Activated B cell treated with CpG ODN at 0.5 μM for 24 hours (primary cell): ENCODE measurements around the gene KCNA2. TPM values are rescaled to one million over a fixed set of nuclear protein-coding genes. Genes with fewer than 3 reads are reported as not detected.

ENCODE experiments used
- ATAC-seq: fragments of 200-7000 bp; cut with Tn5 transposase; one replicate; pipeline ENCODE4 v1.10.0; 2021; ENCODE audit warnings: low read depth, mild to moderate bottlenecking, moderate library complexity
- CTCF ChIA-PET: fragments of 350-600 bp; sonication (Branson Sonifier 250); formaldehyde crosslinking; loops from one replicate; lab custom pipeline; 2021; ENCODE audit warnings: antibody characterized with exemption; lab: Charles Lee
- POLR2A ChIA-PET: fragments of 350-600 bp; sonication (Branson Sonifier 250); formaldehyde crosslinking; loops from one replicate; lab custom pipeline; 2021; ENCODE audit warnings: antibody characterized with exemption; lab: Charles Lee
- DNase-seq: peaks from one replicate; pipeline ENCODE4 v3.0.0; 2022
- H3K27ac Mint-ChIP-seq: one replicate; pipeline ENCODE4 v1.8.0; 2020; ENCODE audit warnings: mixed read lengths
- H3K27me3 Mint-ChIP-seq: one replicate; pipeline ENCODE4 v1.8.0; 2021; ENCODE audit warnings: mixed read lengths
- H3K36me3 Mint-ChIP-seq: one replicate; pipeline ENCODE4 v1.8.0; 2021; ENCODE audit warnings: low read depth, mixed read lengths
- H3K4me1 Mint-ChIP-seq: one replicate; pipeline ENCODE4 v1.8.0; 2021; ENCODE audit warnings: mixed read lengths
- H3K4me3 Mint-ChIP-seq: one replicate; pipeline ENCODE4 v1.8.0; 2020; ENCODE audit warnings: mild to moderate bottlenecking, mixed read lengths
- H3K9me3 Mint-ChIP-seq: one replicate; pipeline ENCODE4 v1.8.0; 2020; ENCODE audit warnings: mixed read lengths
- CTCF ChIP-seq: fragments of 200-600 bp; IDR thresholded peaks from one replicate; pipeline ENCODE4 v1.8.0; 2022; ENCODE audit warnings: antibody characterized with exemption, mild to moderate bottlenecking
- intact Hi-C: fragments of 100-400 bp; cut with micrococcal nuclease; formaldehyde crosslinking; loops from one replicate; pipeline ENCODE4 v1.15.1; 2024
- total RNA-seq: library from RNA; stranded (reverse); gene quantifications from 2 replicates; pipeline ENCODE4 v1.2.3, GENCODE V29; 2022

KCNA2 gene
- total RNA-seq, 1 donor from 2014 or later = 0.13 TPM

GRCh38 chr1:110635434-110635833 is 29.3 kb upstream of the KCNA2 start:
- TF ChIP-seq CTCF = no peak
- peak overlapping the region; percentile 88 for H3K27ac Mint-ChIP-seq
- CTCF ChIA-PET = interaction anchor here (0.6 to 3.0 kb wide), 11 partner anchors 8 to 194 kb away, joined by 3 to 29 read pairs (median 3); no protein-coding TSS in a partner anchor
- peak overlapping the region; percentile 25 for H3K4me3 Mint-ChIP-seq
- H3K36me3 Mint-ChIP-seq = no peaks in the 10 kb centered on the region
- no peaks in the 10 kb centered on the region for H3K27me3 Mint-ChIP-seq
- intact Hi-C loops = loop anchor here (1.0 kb wide), 2 partner anchors 9 to 37 kb away; no protein-coding TSS in a partner anchor
- DNase-seq = no peak
- H3K9me3 Mint-ChIP-seq = no peaks in the 10 kb centered on the region
- POLR2A ChIA-PET = interaction anchor here (0.7 to 4.5 kb wide), 8 partner anchors 10 to 732 kb away, joined by 3 to 29 read pairs (median 4); partner anchors contain the start of genes CD53 and KCNA3
- no peak for ATAC-seq
- peaks cover 47% of the 10 kb centered on the region for H3K4me1 Mint-ChIP-seq

GRCh38 chr1:110634455-110635311 is 28.5 kb upstream of the KCNA2 start:
- peaks cover 47% of the 10 kb centered on the region for H3K4me1 Mint-ChIP-seq
- peak overlapping the region; percentile 88 for H3K27ac Mint-ChIP-seq
- TF ChIP-seq CTCF = no peak
- no peaks in the 10 kb centered on the region for H3K36me3 Mint-ChIP-seq
- peak; percentile 78 for ATAC-seq
- POLR2A ChIA-PET = interaction anchor here (0.7 to 4.5 kb wide), 7 partner anchors 15 to 731 kb away, joined by 3 to 29 read pairs (median 4); partner anchors contain the start of genes CD53 and KCNA3
- CTCF ChIA-PET = interaction anchor here (0.7 to 3.0 kb wide), 11 partner anchors 9 to 195 kb away, joined by 3 to 29 read pairs (median 3); no protein-coding TSS in a partner anchor
- H3K9me3 Mint-ChIP-seq = no peaks in the 10 kb centered on the region
- intact Hi-C loops = loop anchor here (1.0 to 5.0 kb wide), 4 partner anchors 10 to 713 kb away; no protein-coding TSS in a partner anchor
- peak; percentile 55 for DNase-seq
- H3K4me3 Mint-ChIP-seq = peak overlapping the region; percentile 17
- no peaks in the 10 kb centered on the region for H3K27me3 Mint-ChIP-seq

DNA sequence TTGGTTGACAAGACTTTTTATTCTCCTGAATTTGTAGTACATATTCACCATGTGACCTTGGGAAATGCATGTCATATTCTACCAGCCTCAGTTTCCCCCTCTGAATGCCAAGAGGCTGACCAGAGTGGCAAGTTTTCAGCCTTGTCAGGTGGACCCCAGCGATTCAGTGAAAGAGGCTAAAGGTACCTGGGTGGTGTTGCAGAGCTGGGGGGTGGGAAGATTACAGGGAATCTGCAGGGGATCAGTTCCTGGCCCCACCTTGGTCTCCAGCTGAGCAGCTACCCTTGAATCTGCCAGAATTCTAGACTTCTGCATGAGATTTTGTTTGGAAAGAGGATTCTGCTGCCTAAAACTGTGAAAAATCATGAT is 27.9 kb upstream of the KCNA2 start:
- TF ChIP-seq CTCF = no peak

GRCh38 chr1:110633646-110634030 is 27.5 kb upstream of the KCNA2 start:
- no peaks in the 10 kb centered on the region for H3K36me3 Mint-ChIP-seq
- H3K4me3 Mint-ChIP-seq = no peak overlapping the region
- H3K27ac Mint-ChIP-seq = peak overlapping the region; percentile 88
- CTCF ChIA-PET = interaction anchor here (1.2 to 3.0 kb wide), 5 partner anchors 11 to 150 kb away, joined by 3 to 29 read pairs (median 11); no protein-coding TSS in a partner anchor
- H3K4me1 Mint-ChIP-seq = peaks cover 52% of the 10 kb centered on the region
- POLR2A ChIA-PET = interaction anchor here (2.9 to 4.5 kb wide), 3 partner anchors 14 to 239 kb away, joined by 18 to 29 read pairs (median 25); partner anchors contain the start of genes CD53 and KCNA3
- intact Hi-C loops = loop anchor here (5.0 kb wide), 2 partner anchors 494 to 714 kb away; no protein-coding TSS in a partner anchor
- DNase-seq (no peak), ATAC-seq (no peak)
- no peak for TF ChIP-seq CTCF
- no peaks in the 10 kb centered on the region for H3K27me3 Mint-ChIP-seq
- H3K9me3 Mint-ChIP-seq = no peaks in the 10 kb centered on the region

More for the DNA sequence above, 27.9 kb upstream of the KCNA2 start:
- ATAC-seq (no peak), DNase-seq (no peak)
- intact Hi-C loops = loop anchor here (5.0 kb wide), 2 partner anchors 493 to 713 kb away; no protein-coding TSS in a partner anchor
- H3K27me3 Mint-ChIP-seq = no peaks in the 10 kb centered on the region
- H3K27ac Mint-ChIP-seq = peak overlapping the region; percentile 88
- ChIA-PET POLR2A (interaction anchor here (1.3 to 4.5 kb wide), 4 partner anchors 14 to 239 kb away, joined by 4 to 29 read pairs (median 22); partner anchors contain the start of genes CD53 and KCNA3), CTCF (interaction anchor here (1.2 to 3.0 kb wide), 6 partner anchors 9 to 149 kb away, joined by 3 to 29 read pairs (median 8); no protein-coding TSS in a partner anchor)
- no peaks in the 10 kb centered on the region for H3K36me3 Mint-ChIP-seq
- peaks cover 51% of the 10 kb centered on the region for H3K4me1 Mint-ChIP-seq
- peak overlapping the region; percentile 17 for H3K4me3 Mint-ChIP-seq
- no peaks in the 10 kb centered on the region for H3K9me3 Mint-ChIP-seq
